Measurements from ENCODE around the gene ZBED4.

The ZBED4 gene

GRCh38 chr22:49827853-49828598 is 25.6 kb upstream of the ZBED4 start, which contains the start of gene BRD1:
TSS of gene BRD1 (minus strand) at chr22:49827873. CDS start at chr22:49824317, 3,556 bp downstream.
- Histone ChIP-seq H3K4me2 (ENCODE audit: low read length) (peak within 1 kb of the TSS; percentile 95), H3K9ac (ENCODE audit: low read depth, low read length) (peak within 1 kb of the TSS; percentile 98), H3K9me3 (replicated peaks; ENCODE audit: low read length) (peaks cover 3% of the 10 kb centered on the region), H3K27me3 (ENCODE audit: control insufficient read depth, insufficient read depth, low read length) (peaks cover 9% of the 10 kb centered on the region), H3K4me3 (ENCODE audit: low read length) (peak within 1 kb of the TSS; percentile 90), H3K36me3 (ENCODE audit: insufficient read depth, low read length) (peaks cover 23% of the 10 kb centered on the region), H3K4me1 (ENCODE audit: control insufficient read depth, insufficient read depth, low read length) (peaks cover 18% of the 10 kb centered on the region)

GRCh38 chr22:49828599-49828965 is 25.1 kb upstream of the ZBED4 start:
- Histone ChIP-seq H3K9ac (ENCODE audit: low read depth, low read length) (no peak overlapping the region), H3K4me3 (ENCODE audit: low read length) (no peak overlapping the region), H3K4me2 (ENCODE audit: low read length) (no peak overlapping the region), H3K27me3 (ENCODE audit: control insufficient read depth, insufficient read depth, low read length) (peaks cover 14% of the 10 kb centered on the region), H3K36me3 (ENCODE audit: insufficient read depth, low read length) (peaks cover 18% of the 10 kb centered on the region), H3K9me3 (replicated peaks; ENCODE audit: low read length) (peaks cover 3% of the 10 kb centered on the region), H3K4me1 (ENCODE audit: control insufficient read depth, insufficient read depth, low read length) (peaks cover 18% of the 10 kb centered on the region)

GRCh38 chr22:49829044-49829853 is 24.4 kb upstream of the ZBED4 start:
- Histone ChIP-seq H3K4me3 (ENCODE audit: low read length) (no peak overlapping the region), H3K4me1 (ENCODE audit: control insufficient read depth, insufficient read depth, low read length) (peaks cover 18% of the 10 kb centered on the region), H3K9ac (ENCODE audit: low read depth, low read length) (no peak overlapping the region), H3K36me3 (ENCODE audit: insufficient read depth, low read length) (peaks cover 11% of the 10 kb centered on the region), H3K27me3 (ENCODE audit: control insufficient read depth, insufficient read depth, low read length) (peaks cover 18% of the 10 kb centered on the region), H3K4me2 (ENCODE audit: low read length) (no peak overlapping the region), H3K9me3 (replicated peaks; ENCODE audit: low read length) (peaks cover 3% of the 10 kb centered on the region)

- H3K9ac ChIP-seq (ENCODE audit: low read depth, low read length): no peak overlapping the region
- no peak overlapping the region for H3K4me3 ChIP-seq (ENCODE audit: low read length)
- H3K27me3 ChIP-seq (ENCODE audit: control insufficient read depth, insufficient read depth, low read length): peaks cover 23% of the 10 kb centered on the region
- H3K36me3 ChIP-seq (ENCODE audit: insufficient read depth, low read length): no peaks in the 10 kb centered on the region
- H3K4me1 ChIP-seq (ENCODE audit: control insufficient read depth, insufficient read depth, low read length): no peaks in the 10 kb centered on the region
- peaks cover 3% of the 10 kb centered on the region for H3K9me3 ChIP-seq (replicated peaks; ENCODE audit: low read length)
- no peak overlapping the region for H3K4me2 ChIP-seq (ENCODE audit: low read length)
Measured at GRCh38 chr22:49833340-49834007, 20.2 kb upstream of the ZBED4 start.

GRCh38 chr22:49838771-49839717 is 14.6 kb upstream of the ZBED4 start:
- Histone ChIP-seq H3K4me2 (ENCODE audit: low read length) (no peak overlapping the region), H3K27me3 (ENCODE audit: control insufficient read depth, insufficient read depth, low read length) (peaks cover 18% of the 10 kb centered on the region), H3K9ac (ENCODE audit: low read depth, low read length) (no peak overlapping the region), H3K4me3 (ENCODE audit: low read length) (no peak overlapping the region), H3K4me1 (ENCODE audit: control insufficient read depth, insufficient read depth, low read length) (no peaks in the 10 kb centered on the region), H3K9me3 (replicated peaks; ENCODE audit: low read length) (no peaks in the 10 kb centered on the region), H3K36me3 (ENCODE audit: insufficient read depth, low read length) (no peaks in the 10 kb centered on the region)

- no peak overlapping the region for H3K4me2 ChIP-seq (ENCODE audit: low read length)
- no peak overlapping the region for H3K4me3 ChIP-seq (ENCODE audit: low read length)
- H3K9me3 ChIP-seq (replicated peaks; ENCODE audit: low read length): no peaks in the 10 kb centered on the region
- H3K36me3 ChIP-seq (ENCODE audit: insufficient read depth, low read length): no peaks in the 10 kb centered on the region
- H3K4me1 ChIP-seq (ENCODE audit: control insufficient read depth, insufficient read depth, low read length): peaks cover 8% of the 10 kb centered on the region
- no peak overlapping the region for H3K9ac ChIP-seq (ENCODE audit: low read depth, low read length)
- peaks cover 60% of the 10 kb centered on the region for H3K27me3 ChIP-seq (ENCODE audit: control insufficient read depth, insufficient read depth, low read length)
Measured at GRCh38 chr22:49845241-49845640, 8.4 kb upstream of the ZBED4 start.

- H3K4me3 ChIP-seq (ENCODE audit: low read length): no peak overlapping the region
- peaks cover 8% of the 10 kb centered on the region for H3K4me1 ChIP-seq (ENCODE audit: control insufficient read depth, insufficient read depth, low read length)
- no peak overlapping the region for H3K9ac ChIP-seq (ENCODE audit: low read depth, low read length)
- H3K27me3 ChIP-seq (ENCODE audit: control insufficient read depth, insufficient read depth, low read length): peaks cover 66% of the 10 kb centered on the region
- no peak overlapping the region for H3K4me2 ChIP-seq (ENCODE audit: low read length)
- no peaks in the 10 kb centered on the region for H3K9me3 ChIP-seq (replicated peaks; ENCODE audit: low read length)
- no peaks in the 10 kb centered on the region for H3K36me3 ChIP-seq (ENCODE audit: insufficient read depth, low read length)
Measured at GRCh38 chr22:49845666-49846459, 7.8 kb upstream of the ZBED4 start.

- Histone ChIP-seq H3K4me3 (ENCODE audit: low read length) (peak overlapping the region; percentile 57), H3K27me3 (ENCODE audit: control insufficient read depth, insufficient read depth, low read length) (peaks cover 65% of the 10 kb centered on the region), H3K4me1 (ENCODE audit: control insufficient read depth, insufficient read depth, low read length) (peaks cover 13% of the 10 kb centered on the region), H3K9ac (ENCODE audit: low read depth, low read length) (no peak overlapping the region), H3K36me3 (ENCODE audit: insufficient read depth, low read length) (no peaks in the 10 kb centered on the region), H3K4me2 (ENCODE audit: low read length) (peak overlapping the region; percentile 66), H3K9me3 (replicated peaks; ENCODE audit: low read length) (no peaks in the 10 kb centered on the region)
Measured at GRCh38 chr22:49847751-49848689, 5.6 kb upstream of the ZBED4 start.

- H3K9ac ChIP-seq (ENCODE audit: low read depth, low read length): no peak overlapping the region
- peak overlapping the region; percentile 57 for H3K4me3 ChIP-seq (ENCODE audit: low read length)
Measured at GRCh38 chr22:49848690-49849160, 4.9 kb upstream of the ZBED4 start.

More at GRCh38 chr22:49848690-49849160, 4.9 kb upstream of the ZBED4 start:
- Histone ChIP-seq H3K36me3 (ENCODE audit: insufficient read depth, low read length) (no peaks in the 10 kb centered on the region), H3K27me3 (ENCODE audit: control insufficient read depth, insufficient read depth, low read length) (peaks cover 65% of the 10 kb centered on the region), H3K4me1 (ENCODE audit: control insufficient read depth, insufficient read depth, low read length) (peaks cover 13% of the 10 kb centered on the region), H3K9me3 (replicated peaks; ENCODE audit: low read length) (no peaks in the 10 kb centered on the region), H3K4me2 (ENCODE audit: low read length) (peak overlapping the region; percentile 66)
